PC-3 (cell line): ENCODE measurements around the gene LNX2. TPM values are rescaled to one million over a fixed set of nuclear protein-coding genes. Genes with fewer than 3 reads are reported as not detected.

ENCODE experiments used
- ATAC-seq: fragments of 200-7000 bp; cut with Tn5 transposase; 2 replicates; pipeline ENCODE4 v1.9.1; 2020; ENCODE audit warnings: mild to moderate bottlenecking, moderate library complexity
- BruUV-seq: library from RNA; stranded (reverse); fragments of 400-500 nt; replicated peaks from 2 replicates; lab custom pipeline; 2021; lab: Mats Ljungman, UMichigan
- CTCF ChIA-PET: fragments of 300-600 bp; sonication (Branson Sonifier 250); formaldehyde crosslinking; loops from one replicate; lab custom pipeline; 2022; ENCODE audit warnings: antibody characterized with exemption; lab: Charles Lee
- POLR2A ChIA-PET: fragments of 300-600 bp; sonication (Branson Sonifier 250); formaldehyde crosslinking; loops from one replicate; lab custom pipeline; 2022; ENCODE audit warnings: antibody characterized with exemption; ENCODE audit not compliant: unreplicated experiment; lab: Charles Lee
- DNase-seq: peaks from one replicate; pipeline ENCODE4 v3.0.0-alpha.2; 2015
- H2AFZ ChIP-seq: fragments of 300-600 bp; sonication (generic); 2 replicates; pipeline ENCODE4 v1.6.0; 2016; ENCODE audit warnings: antibody characterized with exemption, low read length
- H3F3A ChIP-seq: fragments of 300-600 bp; sonication (generic); one replicate; pipeline ENCODE4 v1.6.0; 2017; ENCODE audit warnings: antibody characterized with exemption, low read length, control low read depth, mild to moderate bottlenecking; ENCODE audit not compliant: unreplicated experiment
- H3K27ac ChIP-seq: fragments of 300-600 bp; sonication (generic); 2 replicates; pipeline ENCODE4 v1.5.1; 2016; ENCODE audit warnings: mild to moderate bottlenecking, low read length
- H3K27me3 ChIP-seq: fragments of 300-600 bp; sonication (generic); 2 replicates; pipeline ENCODE4 v1.6.1; 2016; ENCODE audit warnings: low read length, mixed read lengths
- H3K36me3 ChIP-seq: fragments of 300-600 bp; sonication (generic); 2 replicates; pipeline ENCODE4 v1.6.1; 2016; ENCODE audit warnings: low read depth, mixed run types, low read length, mixed read lengths
- H3K4me1 ChIP-seq: fragments of 300-600 bp; sonication (generic); 2 replicates; pipeline ENCODE4 v1.5.1; 2016; ENCODE audit warnings: low read length; ENCODE audit not compliant: insufficient read depth
- H3K4me2 ChIP-seq: fragments of 300-600 bp; sonication (generic); 2 replicates; pipeline ENCODE4 v1.6.0; 2016; ENCODE audit warnings: low read length
- H3K4me3 ChIP-seq: fragments of 300-600 bp; sonication (generic); 2 replicates; pipeline ENCODE4 v1.5.1; 2016; ENCODE audit warnings: mild to moderate bottlenecking, low read length, mixed read lengths
- H3K79me2 ChIP-seq: fragments of 300-600 bp; sonication (generic); 2 replicates; pipeline ENCODE4 v1.6.1; 2017; ENCODE audit warnings: low read length, mixed read lengths
- H3K9ac ChIP-seq: fragments of 300-600 bp; sonication (generic); 2 replicates; pipeline ENCODE4 v1.6.0; 2016; ENCODE audit warnings: mild to moderate bottlenecking, low read length
- H3K9me2 ChIP-seq: fragments of 300-600 bp; sonication (generic); replicated peaks from 2 replicates; pipeline ENCODE4 v1.6.1; 2016; ENCODE audit warnings: mixed run types, low read length, mixed read lengths
- H3K9me3 ChIP-seq: fragments of 300-600 bp; sonication (generic); 2 replicates; pipeline ENCODE4 v1.6.1; 2016; ENCODE audit warnings: low read length, mixed read lengths
- H4K20me1 ChIP-seq: fragments of 300-600 bp; sonication (generic); 2 replicates; pipeline ENCODE4 v1.6.1; 2016; ENCODE audit warnings: low read length, mixed read lengths
- EZH2 ChIP-seq: fragments of 300-600 bp; sonication (generic); IDR thresholded peaks from one replicate; pipeline ENCODE4 v1.6.1; 2017; ENCODE audit warnings: antibody characterized with exemption, mild to moderate bottlenecking, low read length; ENCODE audit not compliant: unreplicated experiment
- EZH2phosphoT487 ChIP-seq: fragments of 300-600 bp; sonication (generic); IDR thresholded peaks from 2 replicates; pipeline ENCODE4 v1.6.1; 2018; ENCODE audit warnings: mild to moderate bottlenecking, antibody characterized with exemption, low read length, borderline replicate concordance
- intact Hi-C: fragments of 100-400 bp; cut with micrococcal nuclease; formaldehyde crosslinking; loops from 2 replicates; pipeline ENCODE4 v1.9.0; 2023
- total RNA-seq: library from RNA; depleted of rRNA; stranded (reverse); fragments of >200 nt; gene quantifications from 2 replicates; pipeline ENCODE4 v1.2.3, GENCODE V29; 2014
- TF ChIP-seq, protein P1 (sequence below): fragments of 300-600 bp; sonication (generic); conservative IDR thresholded peaks from 2 replicates; pipeline ENCODE4 v1.5.1; 2017; ENCODE audit warnings: antibody characterized with exemption, low read depth, mild to moderate bottlenecking, low read length

The LNX2 gene
- total RNA-seq, 1 experiment from 2014 or later: 6.0 TPM

GRCh38 chr13:27551562-27551961 lies 68.8 kb downstream of the LNX2 start:
- CTCF ChIA-PET: no interaction called here
- ATAC-seq: no peak
- intact Hi-C loops: no loop called here
- DNase-seq: no peak
- Histone ChIP-seq H3K27ac (no peak overlapping the region), H3K9me3 (no peaks in the 10 kb centered on the region), H4K20me1 (no peaks in the 10 kb centered on the region), H3K9ac (no peak overlapping the region), H3K36me3 (no peaks in the 10 kb centered on the region; the same call in 1 of the 2 replicates), H3F3A (no peaks in the 10 kb centered on the region), H3K4me3 (no peak overlapping the region), H3K79me2 (no peaks in the 10 kb centered on the region), H2AFZ (no peak overlapping the region), H3K4me2 (no peak overlapping the region), H3K27me3 (no peaks in the 10 kb centered on the region), H3K9me2 (no peaks in the 10 kb centered on the region), H3K4me1 (peaks cover 20% of the 10 kb centered on the region)
- TF ChIP-seq EZH2phosphoT487: no peak
- POLR2A ChIA-PET: no interaction called here
- no TSS peak for BruUV-seq

DNA sequence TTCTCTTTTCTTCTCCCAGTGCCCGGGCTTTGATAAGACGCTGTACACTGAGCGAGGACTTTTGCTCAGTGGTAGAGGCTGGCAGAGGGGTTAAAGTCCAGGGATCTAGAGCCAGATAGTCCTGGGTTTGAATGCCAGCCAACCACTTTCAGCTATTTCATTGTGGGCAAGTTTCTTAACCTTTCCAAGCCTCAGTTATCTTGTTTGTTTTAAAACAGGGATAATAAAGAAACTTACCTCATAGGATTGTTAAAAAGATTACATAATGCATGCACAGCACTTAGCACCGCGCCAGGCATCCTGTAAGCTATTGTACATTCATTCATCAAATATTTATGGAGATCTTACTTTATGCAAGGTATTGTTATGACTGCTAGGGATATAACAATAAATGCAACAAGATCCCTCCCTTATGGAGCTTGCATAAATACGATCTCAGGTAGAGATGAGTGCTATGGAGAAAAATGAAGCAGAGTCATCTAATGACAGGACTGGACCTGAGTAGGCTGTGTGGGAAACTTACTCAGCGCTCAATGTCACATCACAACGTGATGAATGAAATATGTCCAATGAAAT lies 70.8 kb downstream of the LNX2 start:
- Histone ChIP-seq H3K27ac (peak overlapping the region; percentile 55), H3K9ac (no peak overlapping the region), H4K20me1 (no peaks in the 10 kb centered on the region), H3K4me1 (peaks cover 20% of the 10 kb centered on the region), H3K27me3 (no peaks in the 10 kb centered on the region), H3K4me3 (peak overlapping the region; percentile 15; the same call in 1 of the 2 replicates), H3K4me2 (peak overlapping the region; percentile 51), H3K36me3 (no peaks in the 10 kb centered on the region), H3K9me2 (no peaks in the 10 kb centered on the region), H3F3A (no peaks in the 10 kb centered on the region), H3K9me3 (no peaks in the 10 kb centered on the region), H3K79me2 (no peaks in the 10 kb centered on the region), H2AFZ (no peak overlapping the region)
- POLR2A ChIA-PET: interaction anchor here (0.6 kb wide), 1 partner anchor 180 kb away, joined by 3 read pairs; no protein-coding TSS in a partner anchor
- no TSS peak for BruUV-seq
- ATAC-seq (peak; percentile 95), DNase-seq (peak; percentile 86)
- intact Hi-C loops: no loop called here
- TF ChIP-seq EZH2phosphoT487 (no peak), EZH2 (no peak)
- TF ChIP-seq, protein P1, sequence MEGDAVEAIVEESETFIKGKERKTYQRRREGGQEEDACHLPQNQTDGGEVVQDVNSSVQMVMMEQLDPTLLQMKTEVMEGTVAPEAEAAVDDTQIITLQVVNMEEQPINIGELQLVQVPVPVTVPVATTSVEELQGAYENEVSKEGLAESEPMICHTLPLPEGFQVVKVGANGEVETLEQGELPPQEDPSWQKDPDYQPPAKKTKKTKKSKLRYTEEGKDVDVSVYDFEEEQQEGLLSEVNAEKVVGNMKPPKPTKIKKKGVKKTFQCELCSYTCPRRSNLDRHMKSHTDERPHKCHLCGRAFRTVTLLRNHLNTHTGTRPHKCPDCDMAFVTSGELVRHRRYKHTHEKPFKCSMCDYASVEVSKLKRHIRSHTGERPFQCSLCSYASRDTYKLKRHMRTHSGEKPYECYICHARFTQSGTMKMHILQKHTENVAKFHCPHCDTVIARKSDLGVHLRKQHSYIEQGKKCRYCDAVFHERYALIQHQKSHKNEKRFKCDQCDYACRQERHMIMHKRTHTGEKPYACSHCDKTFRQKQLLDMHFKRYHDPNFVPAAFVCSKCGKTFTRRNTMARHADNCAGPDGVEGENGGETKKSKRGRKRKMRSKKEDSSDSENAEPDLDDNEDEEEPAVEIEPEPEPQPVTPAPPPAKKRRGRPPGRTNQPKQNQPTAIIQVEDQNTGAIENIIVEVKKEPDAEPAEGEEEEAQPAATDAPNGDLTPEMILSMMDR: no peak
- CTCF ChIA-PET: interaction anchor here (0.5 to 0.9 kb wide), 3 partner anchors 17 to 116 kb away, joined by 3 to 12 read pairs (median 3); no protein-coding TSS in a partner anchor

DNA sequence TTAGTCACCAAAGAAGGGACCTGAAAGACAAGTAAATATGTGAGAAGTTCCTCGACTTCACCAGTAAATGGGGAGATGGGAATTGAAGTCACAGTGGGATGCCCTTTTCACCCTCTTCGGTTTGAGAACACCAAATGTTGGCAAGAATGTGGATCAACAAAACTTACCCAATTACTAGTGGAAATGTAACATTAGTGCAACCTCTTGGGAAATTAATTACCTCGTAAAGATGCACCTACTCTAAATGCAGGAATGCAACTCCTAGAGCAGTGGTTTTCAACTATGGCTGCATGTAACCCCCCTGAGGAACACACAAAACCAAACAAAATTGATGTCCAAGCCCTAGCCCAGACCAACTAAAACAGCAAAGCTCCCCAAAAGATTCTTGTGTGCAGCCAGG lies 78.1 kb downstream of the LNX2 start:
- intact Hi-C loops: no loop called here
- Histone ChIP-seq H3K9me3 (no peaks in the 10 kb centered on the region), H3K4me3 (no peak overlapping the region), H3K36me3 (no peaks in the 10 kb centered on the region), H3K27ac (no peak overlapping the region), H3K9me2 (no peaks in the 10 kb centered on the region), H3K4me1 (no peaks in the 10 kb centered on the region), H3F3A (no peaks in the 10 kb centered on the region), H3K79me2 (no peaks in the 10 kb centered on the region), H3K9ac (no peak overlapping the region), H3K4me2 (no peak overlapping the region), H2AFZ (no peak overlapping the region), H4K20me1 (no peaks in the 10 kb centered on the region), H3K27me3 (no peaks in the 10 kb centered on the region)
- ATAC-seq (no peak), DNase-seq (no peak)
- BruUV-seq: no TSS peak
- ChIA-PET POLR2A (no interaction called here), CTCF (no interaction called here)
- TF ChIP-seq EZH2phosphoT487: no peak
- TF ChIP-seq, protein P1: no peak
- TF ChIP-seq EZH2: no peak
